DMS79 (cell line): ENCODE data around the gene ARHGEF1.

ENCODE experiments used
- DNase-seq: peaks from one replicate; lab custom pipeline; 2025; lab: John Stamatoyannopoulos, UW

Gene ARHGEF1

DNA sequence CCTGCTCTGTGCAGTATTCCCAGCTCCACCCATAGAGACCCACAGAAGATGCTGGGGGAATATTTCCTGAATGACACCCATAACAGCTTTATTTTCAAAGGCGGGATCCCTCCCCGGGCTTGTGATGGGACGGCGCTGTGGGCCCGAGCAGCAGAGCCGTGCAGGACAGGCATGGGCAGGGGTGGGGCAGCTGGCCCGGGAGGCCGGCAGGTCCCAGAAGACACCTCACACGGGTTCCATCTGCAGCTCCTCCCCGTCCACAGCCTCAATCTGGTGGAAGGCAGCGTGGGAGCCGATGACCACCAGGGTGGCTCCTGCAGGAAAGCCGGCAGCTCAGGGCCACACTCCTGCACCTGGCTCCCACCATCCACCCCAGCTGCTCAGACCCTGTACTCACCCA, 73.6 kb downstream of the ARHGEF1 start:
- no peak for DNase-seq
